NCI-H460 (cell line): ENCODE measurements around the gene PCNX2. TPM values are rescaled to one million over a fixed set of nuclear protein-coding genes. Genes with fewer than 3 reads are reported as not detected.

ENCODE experiments used
- DNase-seq: peaks from one replicate; pipeline ENCODE4 v3.0.0-alpha.2; 2016; ENCODE audit warnings: low read depth; ENCODE audit errors: extremely low read depth
- total RNA-seq: library from RNA; depleted of rRNA; stranded (reverse); fragments of >200 nt; shearing (Covaris generic); gene quantifications from 2 replicates; pipeline ENCODE4 v1.2.3, GENCODE V29; 2014

The PCNX2 gene
- total RNA-seq, 1 experiment from 2014 or later: 22.8 TPM

GRCh38 chr1:232973652-232974611 lies 321.6 kb downstream of the PCNX2 start:
- no peak for DNase-seq

GRCh38 chr1:232970508-232970907 lies 325.0 kb downstream of the PCNX2 start:
- DNase-seq: no peak

GRCh38 chr1:232969799-232970198 lies 325.7 kb downstream of the PCNX2 start:
- DNase-seq: no peak

- DNase-seq: no peak
Observed at GRCh38 chr1:232968965-232969364, 326.6 kb downstream of the PCNX2 start.

- no peak for DNase-seq
Observed at GRCh38 chr1:232968391-232968790, 327.1 kb downstream of the PCNX2 start.

GRCh38 chr1:232966663-232967062 lies 328.9 kb downstream of the PCNX2 start:
- DNase-seq: no peak

- DNase-seq: no peak
Observed at GRCh38 chr1:232965912-232966217, 329.7 kb downstream of the PCNX2 start.

- DNase-seq: no peak
Observed at GRCh38 chr1:232965124-232965911, 330.2 kb downstream of the PCNX2 start.

- DNase-seq: no peak
Observed at GRCh38 chr1:232964601-232965000, 330.9 kb downstream of the PCNX2 start.

GRCh38 chr1:232962761-232963745 lies 332.5 kb downstream of the PCNX2 start:
- no peak for DNase-seq

GRCh38 chr1:232958067-232958466 lies 337.5 kb downstream of the PCNX2 start:
- no peak for DNase-seq

- no peak for DNase-seq
Observed at GRCh38 chr1:232956081-232956480, 339.4 kb downstream of the PCNX2 start.

- DNase-seq: no peak
Observed at GRCh38 chr1:232954594-232955365, 340.7 kb downstream of the PCNX2 start.

- DNase-seq: peak; percentile 82
Observed at GRCh38 chr1:232952514-232953499, 342.7 kb downstream of the PCNX2 start.

- DNase-seq: no peak
Observed at GRCh38 chr1:232951605-232952004, 343.9 kb downstream of the PCNX2 start.

GRCh38 chr1:232951180-232951579 lies 344.3 kb downstream of the PCNX2 start:
- peak; percentile 26 for DNase-seq

- peak; percentile 96 for DNase-seq
Observed at GRCh38 chr1:232950197-232951176, 345.0 kb downstream of the PCNX2 start, which contains the start of gene NTPCR. NTPCR (plus strand) TSS chr1:232950611; CDS start chr1:232950711, 100 bp downstream.
